IMR-90 (cell line): ENCODE results near the gene SEMA5A. TPM values are rescaled to one million over a fixed set of nuclear protein-coding genes. Genes with fewer than 3 reads are reported as not detected.

Experiments
- ATAC-seq: fragments of 200-7000 bp; cut with Tn5 transposase; 2 replicates; pipeline ENCODE4 v1.9.1; 2020; ENCODE audit warnings: low read depth, mild to moderate bottlenecking, moderate library complexity
- BruUV-seq: library from RNA; stranded (reverse); fragments of 400-500 nt; replicated peaks from 2 replicates; lab custom pipeline; 2021; lab: Mats Ljungman, UMichigan
- CTCF ChIA-PET: fragments of 300-600 bp; formaldehyde crosslinking; extraction: SDS; loops from one replicate; lab custom pipeline; 2021; ENCODE audit warnings: antibody characterized with exemption; lab: Yijun Ruan, JAX
- POLR2A ChIA-PET: fragments of 300-600 bp; sonication (Branson Sonifier 250); formaldehyde crosslinking; loops from one replicate; lab custom pipeline; 2022; ENCODE audit warnings: antibody characterized with exemption; ENCODE audit not compliant: unreplicated experiment; lab: Charles Lee
- DNase-seq: peaks from one replicate; pipeline ENCODE4 v3.0.0; 2013
- H2AFZ ChIP-seq: replicated peaks from 2 replicates; pipeline ENCODE3; 2013; ENCODE audit warnings: low read length, mild to moderate bottlenecking; ENCODE audit not compliant: poor library complexity
- H2AK5ac ChIP-seq: 2 replicates; pipeline ENCODE4 v1.6.1; 2013; ENCODE audit warnings: low read depth, low read length, inconsistent platforms
- H2AK9ac ChIP-seq: replicated peaks from 2 replicates; pipeline ENCODE3; 2013; ENCODE audit warnings: mild to moderate bottlenecking, low read depth, low read length, moderate library complexity; ENCODE audit not compliant: poor library complexity
- H2BK120ac ChIP-seq: 2 replicates; pipeline ENCODE4 v1.6.1; 2013; ENCODE audit warnings: low read depth, low read length, inconsistent platforms
- H2BK15ac ChIP-seq: 3 replicates; pipeline ENCODE4 v1.6.1; 2013; ENCODE audit warnings: low read depth, low read length, inconsistent platforms
- H2BK20ac ChIP-seq: 2 replicates; pipeline ENCODE4 v1.6.1; 2013; ENCODE audit warnings: low read depth, mild to moderate bottlenecking, inconsistent platforms, low read length, moderate library complexity
- H2BK5ac ChIP-seq: 2 replicates; pipeline ENCODE4 v1.6.1; 2013; ENCODE audit warnings: mild to moderate bottlenecking, low read depth, low read length, inconsistent platforms; ENCODE audit not compliant: poor library complexity, severe bottlenecking
- H3K14ac ChIP-seq: replicated peaks from 2 replicates; pipeline ENCODE4 v1.6.1; 2013; ENCODE audit warnings: low read depth, low read length, inconsistent platforms
- H3K18ac ChIP-seq: 2 replicates; pipeline ENCODE4 v1.6.1; 2013; ENCODE audit warnings: low read depth, low read length, control low read depth
- H3K23ac ChIP-seq: 2 replicates; pipeline ENCODE4 v1.6.1; 2013; ENCODE audit warnings: low read depth, low read length, inconsistent platforms
- H3K27ac ChIP-seq: 2 replicates; pipeline ENCODE4 v1.5.1; 2013; ENCODE audit warnings: mild to moderate bottlenecking, control low read depth, low read length; ENCODE audit not compliant: insufficient read depth
- H3K27me3 ChIP-seq: 2 replicates; pipeline ENCODE4 v1.6.1; 2013; ENCODE audit warnings: low read length; ENCODE audit not compliant: control insufficient read depth, insufficient read depth
- H3K36me3 ChIP-seq: 2 replicates; pipeline ENCODE4 v1.6.1; 2013; ENCODE audit warnings: low read length, mixed read lengths; ENCODE audit not compliant: control insufficient read depth, insufficient read depth
- H3K4ac ChIP-seq: 2 replicates; pipeline ENCODE4 v1.6.1; 2013; ENCODE audit warnings: low read depth, low read length, inconsistent platforms
- H3K4me1 ChIP-seq: 2 replicates; pipeline ENCODE4 v1.6.1; 2013; ENCODE audit warnings: low read length, mixed read lengths; ENCODE audit not compliant: control insufficient read depth, insufficient read depth
- H3K4me2 ChIP-seq: 2 replicates; pipeline ENCODE4 v1.6.1; 2013; ENCODE audit warnings: low read depth, mild to moderate bottlenecking, control low read depth, low read length, moderate library complexity
- H3K4me3 ChIP-seq: 2 replicates; pipeline ENCODE4 v1.5.1; 2013; ENCODE audit warnings: low read depth, mild to moderate bottlenecking, control low read depth, low read length, moderate library complexity; ENCODE audit not compliant: insufficient read depth
- H3K56ac ChIP-seq: 2 replicates; pipeline ENCODE4 v1.6.1; 2013; ENCODE audit warnings: low read length, inconsistent platforms; ENCODE audit not compliant: insufficient read depth; ENCODE audit errors: extremely low read depth
- H3K79me1 ChIP-seq, 2 experiments: 2 replicates each; pipeline ENCODE4 v1.6.1; 2013; ENCODE audit warnings: low read length in 2 of 2, inconsistent platforms in 1 of 2, low read depth in 1 of 2
- H3K9ac ChIP-seq: 2 replicates; pipeline ENCODE4 v1.6.1; 2013; ENCODE audit warnings: low read depth, low read length, control low read depth
- H3K9me1 ChIP-seq: 2 replicates; pipeline ENCODE4 v1.6.1; 2013; ENCODE audit warnings: low read length, inconsistent platforms; ENCODE audit not compliant: insufficient read depth
- H3K9me3 ChIP-seq: 2 replicates; pipeline ENCODE4 v1.6.1; 2013; ENCODE audit warnings: low read length; ENCODE audit not compliant: control insufficient read depth, insufficient read depth
- H4K20me1 ChIP-seq: 2 replicates; pipeline ENCODE4 v1.6.1; 2013; ENCODE audit warnings: low read length, inconsistent platforms; ENCODE audit not compliant: insufficient read depth
- H4K5ac ChIP-seq: 2 replicates; pipeline ENCODE4 v1.6.1; 2013; ENCODE audit warnings: mild to moderate bottlenecking, low read depth, low read length, control low read depth
- H4K8ac ChIP-seq, 2 experiments: 2 replicates each; pipeline ENCODE4 v1.6.1; 2013; ENCODE audit warnings: low read depth in 2 of 2, low read length in 2 of 2, control low read depth in 1 of 2, inconsistent platforms in 1 of 2
- H4K91ac ChIP-seq: 2 replicates; pipeline ENCODE4 v1.6.1; 2013; ENCODE audit warnings: low read depth, low read length, inconsistent platforms; ENCODE audit not compliant: insufficient read depth
- RFX5 ChIP-seq: IDR thresholded peaks from 2 replicates; pipeline ENCODE4 v1.8.0; 2012; ENCODE audit warnings: low read depth, mild to moderate bottlenecking, low read length, moderate library complexity
- WGBS, 2 experiments: methylation state at CpG; one replicate each; pipeline versions ENCODE4 v1.1.5 to v1.1.7; 2013; ENCODE audit warnings: missing lambda C conversion rate in 2 of 2; ENCODE audit not compliant: insufficient read length in 1 of 2; ENCODE audit errors: extremely low coverage in 2 of 2; 5-methylcytosine and 5-hydroxymethylcytosine counted together
- dilution Hi-C: fragments of 300-500 bp; cut with HindIII; formaldehyde crosslinking; loops from one replicate; pipeline ENCODE4 v1.14.3; 2018; ENCODE audit warnings: low sequenced_read_pairs; ENCODE audit not compliant: unreplicated experiment
- in situ Hi-C: fragments of 300-500 bp; cut with MboI; formaldehyde crosslinking; loops from 3 replicates; pipeline ENCODE4 v1.14.3; 2019; ENCODE audit warnings: low sequenced_read_pairs, inconsistent platforms, mixed read lengths
- intact Hi-C: fragments of 100-400 bp; cut with micrococcal nuclease; formaldehyde crosslinking; loops from 2 replicates; pipeline ENCODE4 v1.10.0; 2022
- polyA plus RNA-seq, 3 experiments: library from polyadenylated mRNA; depleted of rRNA; stranded (reverse); fragments of >200 nt; gene quantifications; 2 replicates each; pipeline ENCODE4 v1.2.3, GENCODE V29; 2012; ENCODE audit warnings: low replicate concordance in 1 of 3
- total RNA-seq: library from RNA; depleted of rRNA; stranded (reverse); fragments of >200 nt; gene quantifications from 2 replicates; pipeline ENCODE4 v1.2.3, GENCODE V29; 2012

Gene SEMA5A
- total and polyA plus RNA-seq, 2 of the 4 experiments (the other 2 are of a cell fraction), result 8.2 to 9.9 TPM

GRCh38 chr5:9201761-9202160, 344.1 kb downstream of the SEMA5A start:
- Histone ChIP-seq H3K14ac (no peak overlapping the region), H4K20me1 (no peaks in the 10 kb centered on the region), H3K9me3 (peaks cover 2% of the 10 kb centered on the region; the same call in 1 of the 2 replicates), H4K5ac (no peak overlapping the region), H3K27me3 (no peaks in the 10 kb centered on the region), H2AK9ac (no peak overlapping the region), H3K36me3 (peaks cover 6% of the 10 kb centered on the region), H3K4me1 (peaks cover 4% of the 10 kb centered on the region; the same call in 1 of the 2 replicates), H3K56ac (no peak overlapping the region), H3K4me3 (no peak overlapping the region), H3K4ac (no peak overlapping the region), H2BK120ac (no peak overlapping the region), H2AFZ (no peak overlapping the region), H4K8ac (no peak overlapping the region), H2BK15ac (no peak overlapping the region), H3K23ac (no peak overlapping the region), H3K18ac (no peak overlapping the region), H2BK20ac (no peak overlapping the region), H3K9me1 (peaks cover 13% of the 10 kb centered on the region), H3K9ac (no peak overlapping the region), H2AK5ac (no peak overlapping the region), H4K91ac (no peak overlapping the region), H2BK5ac (no peak overlapping the region), H3K27ac (no peak overlapping the region), H3K79me1 (peaks cover 3 to 22% of the 10 kb centered on the region in 2 experiments; a peak in 2 of 4 replicates), H3K4me2 (no peak overlapping the region)
- CTCF ChIA-PET, result no interaction called here
- 100% methylated on average over 1 of the region's 6 CpGs; no CpG with 5 or more reads in 1 of the 2 experiments for WGBS, 2 experiments
- intact Hi-C loops (loop anchor here (10.0 kb wide), 2 partner anchors 747 to 857 kb away; no protein-coding TSS in a partner anchor), dilution Hi-C loops (no loop called here), in situ Hi-C loops (loop anchor here (10.0 kb wide), 2 partner anchors 857 to 1277 kb away; no protein-coding TSS in a partner anchor)
- no peak for TF ChIP-seq RFX5
- DNase-seq (peak; percentile 80), ATAC-seq (no peak)
- no TSS peak for BruUV-seq
- POLR2A ChIA-PET, result no interaction called here
